ENCODE data around the gene SF3B1.

The SF3B1 gene

GRCh38 chr2:197460649-197461048, 25.8 kb upstream of the SF3B1 start:
- 87% methylated on average over 4 of the region's 4 CpGs for WGBS
- Histone ChIP-seq H2AK5ac (ENCODE audit: low read length, severe bottlenecking) (no peak overlapping the region), H3K79me1 (replicated peaks; ENCODE audit: low read length, poor library complexity, severe bottlenecking) (peaks cover 7% of the 10 kb centered on the region), H3K18ac (ENCODE audit: low read depth in 1 of 2, low read length in 2 of 2) (no peak overlapping the region), H3K4me2 (ENCODE audit: low read length, poor library complexity, severe bottlenecking) (no peak overlapping the region), H2BK15ac (ENCODE audit: low read depth, poor library complexity, severe bottlenecking) (no peak overlapping the region), H3K4me3 (ENCODE audit: insufficient read depth in 1 of 2, low read depth in 1 of 2, low read length in 2 of 2) (peak overlapping the region in 1 of 2 experiments; percentile 12), H3K14ac (ENCODE audit: low read length in 2 of 2) (no peak overlapping the region), H3K9ac (ENCODE audit: low read length) (no peak overlapping the region), H4K91ac (ENCODE audit: low read length) (no peak overlapping the region), H3K4ac (ENCODE audit: low read depth in 1 of 2, low read length in 2 of 2) (no peak overlapping the region), H2AFZ (ENCODE audit: low read depth, low read length) (no peak overlapping the region), H2BK120ac (ENCODE audit: low read depth, low read length) (no peak overlapping the region), H2BK12ac (ENCODE audit: low read length in 2 of 2) (no peak overlapping the region), H4K8ac (ENCODE audit: low read length) (no peak overlapping the region), H3K4me1 (ENCODE audit: control insufficient read depth, insufficient read depth, low read depth, low read length) (peaks cover 5% of the 10 kb centered on the region), H3K9me3 (ENCODE audit: control insufficient read depth, low read length) (no peaks in the 10 kb centered on the region), H3K27me3 (ENCODE audit: control insufficient read depth in 1 of 2, insufficient read depth in 1 of 2, low read length in 2 of 2) (no peaks in the 10 kb centered on the region), H2BK5ac (ENCODE audit: low read depth, low read length, poor library complexity, severe bottlenecking) (no peak overlapping the region), H3K23ac (ENCODE audit: low read length in 2 of 2) (no peak overlapping the region), H3K36me3 (ENCODE audit: control insufficient read depth in 1 of 2, insufficient read depth in 2 of 2, low read depth in 1 of 2, low read length in 2 of 2) (peaks cover 21 to 66% of the 10 kb centered on the region in 2 experiments), H3K27ac (ENCODE audit: low read length, poor library complexity, severe bottlenecking) (no peak overlapping the region)
- no peak for DNase-seq

- no peak overlapping the region for H2BK5ac ChIP-seq (ENCODE audit: low read depth, low read length, poor library complexity, severe bottlenecking)
- H3K79me1 ChIP-seq (replicated peaks; ENCODE audit: low read length, poor library complexity, severe bottlenecking): peaks cover 3% of the 10 kb centered on the region
- no peak overlapping the region for H3K4ac ChIP-seq (ENCODE audit: low read depth in 1 of 2, low read length in 2 of 2)
- H2BK15ac ChIP-seq (ENCODE audit: low read depth, poor library complexity, severe bottlenecking): no peak overlapping the region
- H3K9me3 ChIP-seq (ENCODE audit: control insufficient read depth, low read length): no peaks in the 10 kb centered on the region
- H3K9ac ChIP-seq (ENCODE audit: low read length): peak overlapping the region; percentile 99
- no peak overlapping the region for H3K27ac ChIP-seq (ENCODE audit: low read length, poor library complexity, severe bottlenecking)
- DNase-seq: no peak
- 100% methylated on average over 1 of the region's 1 CpG for WGBS
- no peak overlapping the region for H3K18ac ChIP-seq (ENCODE audit: low read depth in 1 of 2, low read length in 2 of 2)
- H2AK5ac ChIP-seq (ENCODE audit: low read length, severe bottlenecking): no peak overlapping the region
- no peak overlapping the region for H3K14ac ChIP-seq (ENCODE audit: low read length in 2 of 2)
- H4K8ac ChIP-seq (ENCODE audit: low read length): no peak overlapping the region
- H2AFZ ChIP-seq (ENCODE audit: low read depth, low read length): no peak overlapping the region
- peaks cover 6 to 20% of the 10 kb centered on the region in 2 experiments for H3K36me3 ChIP-seq (ENCODE audit: control insufficient read depth in 1 of 2, insufficient read depth in 2 of 2, low read depth in 1 of 2, low read length in 2 of 2)
- H4K91ac ChIP-seq (ENCODE audit: low read length): no peak overlapping the region
- H2BK12ac ChIP-seq (ENCODE audit: low read length in 2 of 2): peak overlapping the region in 1 of 2 experiments; percentile 10
- H2BK120ac ChIP-seq (ENCODE audit: low read depth, low read length): no peak overlapping the region
- peaks cover 8% of the 10 kb centered on the region for H3K4me1 ChIP-seq (ENCODE audit: control insufficient read depth, insufficient read depth, low read depth, low read length)
- peak overlapping the region in 1 of 2 experiments; percentile 84 for H3K4me3 ChIP-seq (ENCODE audit: insufficient read depth in 1 of 2, low read depth in 1 of 2, low read length in 2 of 2)
- peak overlapping the region; percentile 49 for H3K4me2 ChIP-seq (ENCODE audit: low read length, poor library complexity, severe bottlenecking)
- no peak overlapping the region for H3K23ac ChIP-seq (ENCODE audit: low read length in 2 of 2)
- no peaks in the 10 kb centered on the region for H3K27me3 ChIP-seq (ENCODE audit: control insufficient read depth in 1 of 2, insufficient read depth in 1 of 2, low read length in 2 of 2)
Measured at GRCh38 chr2:197455428-197455827, 20.6 kb upstream of the SF3B1 start.

- H3K14ac ChIP-seq (ENCODE audit: low read length in 2 of 2): no peak overlapping the region
- H2BK5ac ChIP-seq (ENCODE audit: low read depth, low read length, poor library complexity, severe bottlenecking): no peak overlapping the region
- no peaks in the 10 kb centered on the region for H3K27me3 ChIP-seq (ENCODE audit: control insufficient read depth in 1 of 2, insufficient read depth in 1 of 2, low read length in 2 of 2)
- H3K4me1 ChIP-seq (ENCODE audit: control insufficient read depth, insufficient read depth, low read depth, low read length): peaks cover 8% of the 10 kb centered on the region
- no peak overlapping the region for H2BK12ac ChIP-seq (ENCODE audit: low read length in 2 of 2)
- no peak overlapping the region for H2BK15ac ChIP-seq (ENCODE audit: low read depth, poor library complexity, severe bottlenecking)
- no peaks in the 10 kb centered on the region for H3K9me3 ChIP-seq (ENCODE audit: control insufficient read depth, low read length)
- peak overlapping the region in 1 of 2 experiments; percentile 84 for H3K4me3 ChIP-seq (ENCODE audit: insufficient read depth in 1 of 2, low read depth in 1 of 2, low read length in 2 of 2)
- H2AFZ ChIP-seq (ENCODE audit: low read depth, low read length): no peak overlapping the region
- H3K79me1 ChIP-seq (replicated peaks; ENCODE audit: low read length, poor library complexity, severe bottlenecking): peaks cover 2% of the 10 kb centered on the region
- peak overlapping the region; percentile 99 for H3K9ac ChIP-seq (ENCODE audit: low read length)
- no peak overlapping the region for H3K18ac ChIP-seq (ENCODE audit: low read depth in 1 of 2, low read length in 2 of 2)
- peak; percentile 21 for DNase-seq
- H4K91ac ChIP-seq (ENCODE audit: low read length): no peak overlapping the region
- no peak overlapping the region for H2AK5ac ChIP-seq (ENCODE audit: low read length, severe bottlenecking)
- no peak overlapping the region for H3K23ac ChIP-seq (ENCODE audit: low read length in 2 of 2)
- no peak overlapping the region for H3K27ac ChIP-seq (ENCODE audit: low read length, poor library complexity, severe bottlenecking)
- WGBS: 91% methylated on average over 2 of the region's 2 CpGs
- no peak overlapping the region for H2BK120ac ChIP-seq (ENCODE audit: low read depth, low read length)
- peaks cover 4 to 15% of the 10 kb centered on the region in 2 experiments for H3K36me3 ChIP-seq (ENCODE audit: control insufficient read depth in 1 of 2, insufficient read depth in 2 of 2, low read depth in 1 of 2, low read length in 2 of 2)
- H3K4ac ChIP-seq (ENCODE audit: low read depth in 1 of 2, low read length in 2 of 2): no peak overlapping the region
- no peak overlapping the region for H4K8ac ChIP-seq (ENCODE audit: low read length)
- H3K4me2 ChIP-seq (ENCODE audit: low read length, poor library complexity, severe bottlenecking): peak overlapping the region; percentile 63
Measured at GRCh38 chr2:197454923-197455322, 20.1 kb upstream of the SF3B1 start.

- Histone ChIP-seq H3K23ac (ENCODE audit: low read length in 2 of 2) (no peak overlapping the region), H3K36me3 (ENCODE audit: control insufficient read depth in 1 of 2, insufficient read depth in 2 of 2, low read depth in 1 of 2, low read length in 2 of 2) (peaks cover under 1 to 5% of the 10 kb centered on the region in 2 experiments), H3K4me3 (ENCODE audit: insufficient read depth in 1 of 2, low read depth in 1 of 2, low read length in 2 of 2) (peak overlapping the region; percentile 84 to 94), H3K27ac (ENCODE audit: low read length, poor library complexity, severe bottlenecking) (peak overlapping the region; percentile 100), H4K8ac (ENCODE audit: low read length) (peak overlapping the region; percentile 98), H3K18ac (ENCODE audit: low read depth in 1 of 2, low read length in 2 of 2) (peak overlapping the region in 1 of 2 experiments; percentile 99), H2BK120ac (ENCODE audit: low read depth, low read length) (peak overlapping the region; percentile 71), H3K9me3 (ENCODE audit: control insufficient read depth, low read length) (no peaks in the 10 kb centered on the region), H2AK5ac (ENCODE audit: low read length, severe bottlenecking) (no peak overlapping the region), H3K9ac (ENCODE audit: low read length) (peak overlapping the region; percentile 99), H2BK15ac (ENCODE audit: low read depth, poor library complexity, severe bottlenecking) (no peak overlapping the region), H3K27me3 (ENCODE audit: control insufficient read depth in 1 of 2, insufficient read depth in 1 of 2, low read length in 2 of 2) (no peaks in the 10 kb centered on the region), H3K4me1 (ENCODE audit: control insufficient read depth, insufficient read depth, low read depth, low read length) (peaks cover 5% of the 10 kb centered on the region), H4K91ac (ENCODE audit: low read length) (no peak overlapping the region), H3K14ac (ENCODE audit: low read length in 2 of 2) (no peak overlapping the region), H3K4me2 (ENCODE audit: low read length, poor library complexity, severe bottlenecking) (peak overlapping the region; percentile 62), H3K79me1 (replicated peaks; ENCODE audit: low read length, poor library complexity, severe bottlenecking) (peaks cover 2% of the 10 kb centered on the region), H2BK5ac (ENCODE audit: low read depth, low read length, poor library complexity, severe bottlenecking) (peak overlapping the region; percentile 99), H2AFZ (ENCODE audit: low read depth, low read length) (no peak overlapping the region), H2BK12ac (ENCODE audit: low read length in 2 of 2) (no peak overlapping the region), H3K4ac (ENCODE audit: low read depth in 1 of 2, low read length in 2 of 2) (peak overlapping the region; percentile 81 to 93)
- WGBS: 0% methylated on average over 7 of the region's 11 CpGs
- no peak for DNase-seq
Measured at GRCh38 chr2:197453914-197454398, 19.1 kb upstream of the SF3B1 start.

Measured in mesenchymal stem cell (in vitro differentiated cells and primary cell).